Endothelial cell of umbilical vein (primary cell): Measurements from ENCODE around the gene GCNT2. TPM values are rescaled to one million over a fixed set of nuclear protein-coding genes. Genes with fewer than 3 reads are reported as not detected.

Source experiments
- Bru-seq: library from RNA; stranded (reverse); fragments of 400-500 nt; gene quantifications from one replicate; lab custom pipeline; 2021; lab: Mats Ljungman, UMichigan
- BruChase-seq, 2 experiments: library from RNA; stranded (reverse); fragments of 400-500 nt; gene quantifications; one replicate each; lab custom pipeline; 2021; lab: Mats Ljungman, UMichigan
- BruUV-seq: library from RNA; stranded (reverse); fragments of 400-500 nt; replicated peaks from 2 replicates; lab custom pipeline; 2021; lab: Mats Ljungman, UMichigan
- CTCF ChIA-PET: fragments of 300-600, 350-600 bp; sonication (Branson Sonifier 250); formaldehyde crosslinking; loops from one replicate; lab custom pipeline; 2021; ENCODE audit warnings: antibody characterized with exemption, inconsistent platforms; lab: Charles Lee
- POLR2A ChIA-PET: fragments of 300-600, 350-600 bp; sonication (Branson Sonifier 250); formaldehyde crosslinking; loops from one replicate; lab custom pipeline; 2021; ENCODE audit warnings: antibody characterized with exemption, inconsistent platforms; lab: Charles Lee
- DNase-seq: peaks from one replicate; pipeline ENCODE4 v3.0.0-alpha.2; 2011; ENCODE audit warnings: low read depth, low spot score
- FAIRE-seq: peaks from 2 replicates; lab custom pipeline; 2011; peaks lifted over from hg19 to GRCh38; lab: Jason Lieb, UNC
- H2AFZ ChIP-seq: 2 replicates; pipeline ENCODE4 v1.6.0; 2012; ENCODE audit warnings: low read depth, low read length, control low read depth, inconsistent platforms
- H3K27ac ChIP-seq: 2 replicates; pipeline ENCODE4 v1.5.1; 2011; ENCODE audit warnings: low read depth, mild to moderate bottlenecking, control low read depth, low read length, moderate library complexity; ENCODE audit not compliant: insufficient read depth
- H3K27me3 ChIP-seq, 2 experiments: 2 replicates each; pipeline versions ENCODE4 v1.6.0 to v1.6.1; 2011; ENCODE audit warnings: low read length in 2 of 2, mixed read lengths in 1 of 2; ENCODE audit not compliant: control insufficient read depth in 2 of 2, insufficient read depth in 2 of 2
- H3K36me3 ChIP-seq, 2 experiments: 2 replicates in 1 of 2; 3 replicates in 1 of 2; pipeline ENCODE4 v1.5.1; 2011; ENCODE audit warnings: low read length in 2 of 2, mild to moderate bottlenecking in 1 of 2, moderate library complexity in 1 of 2; ENCODE audit not compliant: control insufficient read depth in 2 of 2, insufficient read depth in 2 of 2; ENCODE audit errors: extremely low read depth in 1 of 2
- H3K4me1 ChIP-seq: 3 replicates; pipeline ENCODE4 v1.5.1; 2011; ENCODE audit warnings: mild to moderate bottlenecking, low read length; ENCODE audit not compliant: control insufficient read depth, insufficient read depth; ENCODE audit errors: extremely low read depth
- H3K4me2 ChIP-seq: 2 replicates; pipeline ENCODE4 v1.6.1; 2011; ENCODE audit warnings: low read length, control low read depth, mixed read lengths; ENCODE audit not compliant: insufficient read depth
- H3K4me3 ChIP-seq, 3 experiments: fragments of 200-600 bp in 1 of 3; sonication (generic), shearing (Covaris generic) in 1 of 3; replicated peaks in 1 of 3; 2 replicates each; pipeline ENCODE4 v1.5.1; 2011 to 2016; ENCODE audit warnings: control low read depth in 3 of 3, low read length in 3 of 3, mild to moderate bottlenecking in 2 of 3, inconsistent platforms in 1 of 3, low read depth in 1 of 3, moderate library complexity in 1 of 3; ENCODE audit not compliant: insufficient read depth in 1 of 3
- H3K79me2 ChIP-seq: 2 replicates; pipeline ENCODE4 v1.6.0; 2012; ENCODE audit warnings: low read length, inconsistent platforms; ENCODE audit not compliant: control insufficient read depth, insufficient read depth
- H3K9ac ChIP-seq: replicated peaks from 2 replicates; pipeline ENCODE3; 2011; ENCODE audit warnings: low read length, control low read depth; ENCODE audit not compliant: insufficient read depth; ENCODE audit errors: extremely low read depth
- H3K9me1 ChIP-seq: replicated peaks from 3 replicates; pipeline ENCODE4 v1.6.0; 2011; ENCODE audit warnings: mild to moderate bottlenecking, low read length; ENCODE audit not compliant: control insufficient read depth, insufficient read depth; ENCODE audit errors: extremely low read depth
- H3K9me3 ChIP-seq: replicated peaks from 2 replicates; pipeline ENCODE4 v1.5.1; 2012; ENCODE audit warnings: low read length, inconsistent platforms; ENCODE audit not compliant: control insufficient read depth, insufficient read depth
- H4K20me1 ChIP-seq: replicated peaks from 2 replicates; pipeline ENCODE3; 2011; ENCODE audit warnings: mild to moderate bottlenecking, low read length; ENCODE audit not compliant: control insufficient read depth, insufficient read depth; ENCODE audit errors: extremely low read depth
- EZH2 ChIP-seq: IDR thresholded peaks from 2 replicates; pipeline ENCODE4 v1.6.1; 2012; ENCODE audit warnings: borderline replicate concordance, low read depth, mild to moderate bottlenecking, moderate library complexity, low read length, inconsistent platforms; ENCODE audit not compliant: severe bottlenecking
- FOS ChIP-seq: IDR thresholded peaks from 2 replicates; pipeline ENCODE4 v1.6.1; 2011; ENCODE audit warnings: mild to moderate bottlenecking, low read length, moderate library complexity, borderline replicate concordance; ENCODE audit not compliant: insufficient read depth
- GATA2 ChIP-seq: IDR thresholded peaks from 2 replicates; pipeline ENCODE4 v1.7.0; 2011; ENCODE audit warnings: low read depth, mild to moderate bottlenecking, moderate library complexity, mixed read lengths, low read length; ENCODE audit not compliant: insufficient read length, insufficient read depth
- JUN ChIP-seq: IDR thresholded peaks from 2 replicates; pipeline ENCODE4 v1.6.1; 2011; ENCODE audit warnings: borderline replicate concordance, low read depth; ENCODE audit not compliant: insufficient read length, insufficient read depth
- MYC ChIP-seq: IDR thresholded peaks from one replicate; pipeline ENCODE4 v1.6.1; 2011; ENCODE audit warnings: mild to moderate bottlenecking, low read depth, low read length
- POLR2A ChIP-seq: IDR thresholded peaks from 2 replicates; pipeline ENCODE4 v1.6.1; 2012; ENCODE audit warnings: low read depth, mild to moderate bottlenecking, control low read depth, low read length
- POLR2AphosphoS5 ChIP-seq: IDR thresholded peaks from 2 replicates; pipeline ENCODE4 v1.6.1; 2012; ENCODE audit warnings: low read depth, mild to moderate bottlenecking, control low read depth, low read length, moderate library complexity; ENCODE audit not compliant: insufficient read depth
- dilution Hi-C: fragments of 300-500 bp; cut with MboI; formaldehyde crosslinking; loops from one replicate; pipeline ENCODE4 v1.15.0; 2019; ENCODE audit warnings: low sequenced_read_pairs; ENCODE audit not compliant: extremely low pct_ligation_motif_present
- intact Hi-C: fragments of 100-400 bp; cut with micrococcal nuclease; formaldehyde crosslinking; loops from one replicate; pipeline ENCODE4 v1.10.0; 2022
- long read RNA-seq: library from polyadenylated mRNA; stranded (forward); transcript quantifications from one replicate; pipeline ENCODE4 v2.0.0, GENCODE V29; 2021
- polyA minus RNA-seq, 3 experiments: library from RNA; depleted of rRNA, polyadenylated mRNA; stranded (reverse); fragments of >200 nt; gene quantifications; 1 replicate in 1 of 3; 2 replicates in 2 of 3; pipeline ENCODE4 v1.2.3, GENCODE V29; 2011
- polyA plus RNA-seq, 4 experiments: library from polyadenylated mRNA; depleted of rRNA in 3 of 4; stranded (reverse) in 3 of 4; unstranded in 1 of 4; fragments of >200 nt; gene quantifications; 2 replicates each; pipeline versions ENCODE4 v1.2.1 to v1.2.3, GENCODE V29; 2011 to 2012; ENCODE audit warnings: missing spikeins in 1 of 4
- total RNA-seq: library from RNA; stranded (reverse); gene quantifications from 2 replicates; pipeline ENCODE4 v1.2.3, GENCODE V29; 2021
- TF ChIP-seq, protein P1 (sequence below), 2 donors: IDR thresholded peaks; 1 replicate in 1 of 2; 2 replicates in 1 of 2; pipeline ENCODE4 v1.5.1; 2011; ENCODE audit warnings: low read length in 2 of 2, mild to moderate bottlenecking in 2 of 2, moderate library complexity in 2 of 2, control low read depth in 1 of 2, inconsistent platforms in 1 of 2, low read depth in 1 of 2; ENCODE audit not compliant: insufficient read depth in 1 of 2; ENCODE audit errors: extremely low read depth in 1 of 2
- TF ChIP-seq, protein P2 (sequence below): IDR thresholded peaks from 2 replicates; pipeline ENCODE4 v1.6.1; 2011; ENCODE audit not compliant: insufficient read depth, insufficient read length

GCNT2 gene
- total RNA-seq: 10.9 and 11.4 TPM in 2 replicates
- 2.9 and 3.8 TPM in 2 replicates for polyA plus RNA-seq
- polyA plus RNA-seq (2011; cell fraction: cytosol; rRNA removed): 4.4 and 4.5 TPM in 2 replicates
- polyA plus RNA-seq (2011; cell fraction: nucleus; rRNA removed): 7.2 and 8.4 TPM in 2 replicates
- 10.8 and 14.7 TPM in 2 replicates for polyA plus RNA-seq (2012)
- 10.1 and 16.1 TPM in 2 replicates for polyA minus RNA-seq
- 5.2 TPM for polyA minus RNA-seq (2011; cell fraction: cytosol; rRNA and poly(A)+ RNA removed)
- polyA minus RNA-seq (2011; cell fraction: nucleus; rRNA and poly(A)+ RNA removed): 17.5 and 23.0 TPM in 2 replicates
- Bru-seq, nascent RNA: percentile 57 among the genes with signal in this experiment
- BruChase-seq, experiment 1, labeled RNA remaining after a 6-hour chase: percentile 46 among the genes with signal in this experiment
- BruChase-seq, experiment 2, labeled RNA remaining after a 2-hour chase: percentile 45 among the genes with signal in this experiment
- long read RNA-seq, full-length matches to known transcripts: 9 of 25 reads
- long read RNA-seq, partial matches to known transcripts: 1 of 25 reads
- long read RNA-seq, other reads (novel, unspliced or antisense): 15 of 25 reads

DNA sequence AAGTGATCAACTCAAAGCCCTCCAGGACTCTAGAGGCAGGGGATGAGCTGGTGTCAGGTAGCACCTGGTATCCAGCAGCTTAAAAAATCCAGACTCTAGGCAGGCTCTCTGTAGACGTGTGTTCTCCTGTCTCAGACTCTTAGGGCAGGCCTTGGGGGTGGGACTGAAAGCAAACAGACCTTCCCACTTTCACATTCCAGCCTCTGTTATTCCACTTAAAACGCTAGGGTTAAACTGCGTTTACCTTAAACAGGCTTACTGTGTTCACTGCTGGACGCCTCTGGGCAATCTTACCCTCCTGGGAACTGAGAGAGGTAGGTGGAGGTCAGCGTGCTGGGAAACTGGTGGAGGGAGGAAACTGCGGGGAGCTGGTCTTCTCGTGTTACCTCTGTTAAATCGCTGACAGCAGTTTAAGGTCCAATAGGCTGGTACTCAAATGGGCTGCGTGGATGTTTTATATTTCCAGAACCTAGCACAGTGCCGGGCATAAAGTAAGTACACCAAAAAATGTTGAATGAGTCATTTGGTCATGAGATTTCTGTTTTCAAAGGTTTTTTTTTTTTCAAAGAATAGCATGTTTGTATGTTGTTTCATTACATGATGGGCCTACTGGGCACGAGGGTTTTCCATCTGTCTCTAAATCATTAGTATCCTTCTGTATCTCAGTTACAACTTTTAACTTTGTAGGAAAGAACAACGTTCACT, at the start of gene GCNT2:
TSS of gene GCNT2 (plus strand) at position 248 of the 705 bp plus-strand sequence. CDS start 7,561 bp downstream, outside the sequence.
- peak within 1 kb of the TSS; percentile 75 for H3K4me2 ChIP-seq
- H3K9me3 ChIP-seq: no peaks in the 10 kb centered on the region
- H2AFZ ChIP-seq: peak within 1 kb of the TSS; percentile 96
- peak within 1 kb of the TSS in 2 of 3 experiments; percentile 10 to 53 for H3K4me3 ChIP-seq
- no peaks in the 10 kb centered on the region for H3K27me3 ChIP-seq
- H3K4me1 ChIP-seq: peaks cover 38% of the 10 kb centered on the region
- BruUV-seq: TSS peak; percentile 57
- H3K27ac ChIP-seq: peak within 1 kb of the TSS; percentile 85
- TF ChIP-seq POLR2A (peak; percentile 43), JUN (peak; percentile 45), MYC (no peak), POLR2AphosphoS5 (no peak)
- peak; percentile 66 for DNase-seq
- POLR2A ChIA-PET: interaction anchor here (1.0 kb wide), 1 partner anchor 8 kb away, joined by 7 read pairs; no protein-coding TSS in a partner anchor
- H3K79me2 ChIP-seq: no peaks in the 10 kb centered on the region
- CTCF ChIA-PET: interaction anchor here (1.1 to 1.9 kb wide), 5 partner anchors 8 to 174 kb away, joined by 3 to 6 read pairs (median 5); partner anchors contain the start of genes C6orf52 and PAK1IP1
- no peaks in the 10 kb centered on the region for H4K20me1 ChIP-seq
- dilution Hi-C loops (no loop called here), intact Hi-C loops (loop anchor here (2.0 kb wide), 2 partner anchors 34 to 174 kb away; partner anchors contain the start of genes C6orf52 and PAK1IP1)
- peak within 1 kb of the TSS; percentile 62 for H3K9ac ChIP-seq
- no peaks in the 10 kb centered on the region for H3K36me3 ChIP-seq
- FAIRE-seq: peak; percentile 33
- H3K9me1 ChIP-seq: no peaks in the 10 kb centered on the region

DNA sequence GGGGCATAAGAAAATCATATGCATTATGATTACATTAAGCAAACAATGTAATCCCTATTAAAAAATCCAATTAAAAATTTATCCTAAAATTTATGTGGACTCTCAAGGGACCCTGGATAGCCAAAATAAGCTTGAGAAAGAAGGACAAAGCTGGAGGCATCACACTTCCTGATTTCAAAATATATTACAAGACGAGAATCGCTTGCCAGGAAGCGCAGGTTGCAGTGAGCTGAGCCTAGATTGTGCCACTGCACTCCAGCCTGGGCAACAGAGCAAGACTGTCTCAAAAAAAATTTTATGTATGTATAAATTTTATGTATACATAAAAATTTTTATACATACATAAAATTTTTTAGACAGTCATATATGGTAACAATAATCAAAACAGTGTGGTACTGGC, 48.5 kb upstream of the GCNT2 start:
- H3K4me1 ChIP-seq: no peaks in the 10 kb centered on the region
- no peaks in the 10 kb centered on the region for H3K9me1 ChIP-seq
- no peak overlapping the region for H3K4me3 ChIP-seq
- intact Hi-C loops: no loop called here
- FAIRE-seq (no peak), DNase-seq (no peak)
- H3K27me3 ChIP-seq: no peaks in the 10 kb centered on the region
- BruUV-seq: no TSS peak
- dilution Hi-C loops: no loop called here
- H3K79me2 ChIP-seq: no peaks in the 10 kb centered on the region
- no peak overlapping the region for H2AFZ ChIP-seq
- CTCF ChIA-PET: no interaction called here
- TF ChIP-seq JUN (no peak), EZH2 (no peak), FOS (no peak), POLR2AphosphoS5 (no peak), GATA2 (no peak), MYC (no peak), POLR2A (no peak)
- TF ChIP-seq, protein P1, sequence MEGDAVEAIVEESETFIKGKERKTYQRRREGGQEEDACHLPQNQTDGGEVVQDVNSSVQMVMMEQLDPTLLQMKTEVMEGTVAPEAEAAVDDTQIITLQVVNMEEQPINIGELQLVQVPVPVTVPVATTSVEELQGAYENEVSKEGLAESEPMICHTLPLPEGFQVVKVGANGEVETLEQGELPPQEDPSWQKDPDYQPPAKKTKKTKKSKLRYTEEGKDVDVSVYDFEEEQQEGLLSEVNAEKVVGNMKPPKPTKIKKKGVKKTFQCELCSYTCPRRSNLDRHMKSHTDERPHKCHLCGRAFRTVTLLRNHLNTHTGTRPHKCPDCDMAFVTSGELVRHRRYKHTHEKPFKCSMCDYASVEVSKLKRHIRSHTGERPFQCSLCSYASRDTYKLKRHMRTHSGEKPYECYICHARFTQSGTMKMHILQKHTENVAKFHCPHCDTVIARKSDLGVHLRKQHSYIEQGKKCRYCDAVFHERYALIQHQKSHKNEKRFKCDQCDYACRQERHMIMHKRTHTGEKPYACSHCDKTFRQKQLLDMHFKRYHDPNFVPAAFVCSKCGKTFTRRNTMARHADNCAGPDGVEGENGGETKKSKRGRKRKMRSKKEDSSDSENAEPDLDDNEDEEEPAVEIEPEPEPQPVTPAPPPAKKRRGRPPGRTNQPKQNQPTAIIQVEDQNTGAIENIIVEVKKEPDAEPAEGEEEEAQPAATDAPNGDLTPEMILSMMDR (IDR thresholded peaks at IDR 0.05; ENCODE audit: extremely low read depth in 1 of 2, insufficient read depth in 1 of 2, low read depth in 1 of 2, low read length in 2 of 2): no peak
- TF ChIP-seq, protein P2, sequence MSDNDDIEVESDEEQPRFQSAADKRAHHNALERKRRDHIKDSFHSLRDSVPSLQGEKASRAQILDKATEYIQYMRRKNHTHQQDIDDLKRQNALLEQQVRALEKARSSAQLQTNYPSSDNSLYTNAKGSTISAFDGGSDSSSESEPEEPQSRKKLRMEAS: no peak
- H3K36me3 ChIP-seq: no peaks in the 10 kb centered on the region
- no peak overlapping the region for H3K27ac ChIP-seq
- H3K9ac ChIP-seq: no peak overlapping the region
- POLR2A ChIA-PET: no interaction called here
- no peak overlapping the region for H3K4me2 ChIP-seq
- H4K20me1 ChIP-seq: no peaks in the 10 kb centered on the region
- H3K9me3 ChIP-seq: no peaks in the 10 kb centered on the region
